COLO668 (cell line): ENCODE results near the gene ZNF780B.

Experiments
- DNase-seq: peaks from one replicate; lab custom pipeline; 2025; ENCODE audit not compliant: unreplicated experiment; lab: John Stamatoyannopoulos, UW

The ZNF780B gene

GRCh38 chr19:39983695-39984300 is 72.2 kb downstream of the ZNF780B start:
- DNase-seq = no peak

- no peak for DNase-seq
Observed at GRCh38 chr19:39982883-39983282, 73.1 kb downstream of the ZNF780B start.
